HG02973 (cell line): Measurements from ENCODE around the gene CANT1.
A peak's percentile ranks its signal among the peaks of the same experiment; 100 is the strongest.

Experiments
- ATAC-seq: cut with Tn5 transposase; IDR thresholded peaks from one replicate; pipeline ENCODE4 v1.9.1; 2021; ENCODE audit warnings: moderate library complexity; ENCODE audit not compliant: unreplicated experiment

Gene CANT1

DNA sequence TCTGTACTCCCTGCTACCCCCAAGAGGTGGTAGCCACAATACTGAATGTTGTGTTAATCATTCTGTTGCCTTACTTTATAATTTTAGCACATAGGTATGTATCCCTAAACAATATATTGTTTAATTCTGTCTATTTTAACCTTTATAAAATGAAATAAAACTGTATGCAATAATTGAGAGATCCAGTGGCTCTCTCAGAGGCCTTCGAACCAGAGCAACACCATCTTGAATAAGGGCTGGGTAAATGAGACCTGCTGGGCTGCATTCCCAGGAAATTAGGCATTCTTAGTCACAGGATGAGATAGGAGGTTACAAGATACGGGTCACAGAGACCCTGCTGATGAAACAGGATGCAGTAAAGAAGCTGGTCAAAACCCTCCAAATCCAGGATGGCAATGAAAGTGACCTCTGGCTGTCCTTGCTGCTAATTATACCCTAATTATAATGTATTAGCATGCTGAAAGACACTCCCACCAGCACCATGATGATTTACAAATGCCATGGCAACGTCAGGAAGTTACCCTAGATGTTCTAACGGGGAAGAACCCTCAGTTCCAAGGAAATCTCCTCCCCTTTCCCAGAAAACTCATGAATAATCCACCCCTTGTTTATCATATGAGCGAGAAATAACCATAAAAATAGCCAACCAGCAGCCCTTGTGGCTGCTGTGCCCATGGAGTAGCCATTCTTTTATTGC, 2.0 kb upstream of the CANT1 start:
- ATAC-seq: no peak

DNA sequence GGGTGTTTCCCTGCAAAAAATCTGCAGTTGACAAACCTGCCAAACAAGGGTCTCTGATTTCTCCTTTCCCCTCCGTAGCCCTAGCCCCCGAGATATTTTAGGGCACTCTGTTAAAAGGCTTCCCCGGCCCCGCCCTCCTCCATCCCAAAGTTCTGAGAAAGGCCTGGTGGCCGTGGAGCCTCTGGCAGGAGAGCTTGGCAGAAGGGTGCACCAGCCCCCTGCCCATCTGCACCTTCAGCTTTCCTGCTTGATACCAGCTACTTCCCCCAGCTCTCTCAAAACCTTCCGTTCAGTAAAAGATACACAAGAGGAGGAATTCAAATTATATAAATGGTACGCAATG, 711 bp upstream of the CANT1 start:
- no peak for ATAC-seq

DNA sequence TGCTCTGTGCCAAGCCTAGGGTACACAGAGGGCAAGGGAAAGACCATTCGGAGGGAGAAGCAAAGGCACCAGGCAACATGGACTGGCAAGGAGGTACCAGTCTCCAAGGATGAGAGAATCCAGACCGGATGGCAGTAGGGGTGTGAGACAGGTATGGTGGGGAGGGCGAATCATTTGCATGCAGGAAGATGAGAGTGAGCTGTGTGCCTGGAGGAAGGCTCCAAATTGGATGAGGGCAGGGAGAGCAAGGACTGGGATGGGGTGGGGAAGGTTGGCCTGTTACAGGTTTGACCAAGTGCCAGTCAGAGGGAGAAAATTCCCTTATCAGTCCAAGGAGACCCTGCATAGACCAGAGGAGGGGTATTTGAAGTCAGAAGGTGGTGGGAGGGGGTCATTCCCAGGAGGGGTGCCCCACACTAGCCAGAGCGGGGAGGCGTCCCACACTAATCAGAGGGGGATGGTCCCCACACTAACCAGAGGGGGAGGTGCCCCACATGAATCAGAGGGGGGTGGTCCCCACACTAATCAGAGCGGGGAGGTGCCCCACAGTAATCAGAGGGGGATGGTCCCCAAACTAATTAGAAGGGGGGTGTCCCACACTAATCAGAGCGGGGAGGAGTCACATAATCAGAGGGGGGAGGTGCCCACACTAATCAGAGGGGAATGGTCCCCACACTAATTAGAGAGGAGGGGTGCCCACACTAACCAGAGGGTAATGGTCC, 737 bp downstream of the CANT1 start:
- peak; percentile 10 for ATAC-seq

DNA sequence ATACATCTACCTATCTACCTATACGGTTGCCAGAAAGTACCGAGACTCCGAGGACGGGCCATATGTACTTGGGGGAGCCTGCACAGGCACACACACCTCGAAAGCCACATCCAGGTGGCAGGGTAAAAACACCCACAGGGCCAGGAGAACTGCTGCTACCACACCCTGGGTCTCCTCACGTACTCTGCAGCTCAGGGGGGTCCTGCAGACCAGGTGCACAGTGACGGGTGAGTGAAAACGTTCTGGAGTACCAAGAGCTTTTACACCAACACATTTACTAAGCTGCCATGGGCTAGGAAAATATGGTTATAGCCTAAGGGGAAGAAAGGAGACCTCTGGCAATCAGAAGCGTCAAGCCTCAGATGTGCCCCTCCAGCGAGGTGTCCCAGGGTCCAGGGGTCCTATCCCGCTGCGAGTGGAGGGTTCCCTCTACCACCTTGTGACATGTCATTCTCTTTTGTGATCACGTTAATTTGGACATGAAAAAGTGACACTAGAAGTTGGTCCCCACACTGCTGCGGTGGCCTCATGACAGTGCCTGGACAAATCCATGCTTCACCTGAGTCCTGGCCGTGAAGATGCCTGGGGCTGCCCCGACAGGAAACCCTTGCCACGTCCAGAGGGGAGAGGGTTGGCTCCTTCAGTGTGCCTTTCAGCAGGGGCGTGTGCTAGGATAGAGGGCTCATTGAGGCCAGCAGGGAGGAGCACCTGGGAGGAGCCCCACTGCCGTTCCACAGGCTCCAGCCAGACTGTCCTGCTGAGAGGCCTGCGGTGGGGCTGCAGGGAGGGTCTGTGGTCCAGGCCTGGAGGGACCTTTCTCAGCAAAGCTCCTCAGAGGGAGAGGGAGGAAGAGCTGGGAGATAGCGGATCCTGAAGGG, 1.8 kb downstream of the CANT1 start:
- ATAC-seq: no peak

DNA sequence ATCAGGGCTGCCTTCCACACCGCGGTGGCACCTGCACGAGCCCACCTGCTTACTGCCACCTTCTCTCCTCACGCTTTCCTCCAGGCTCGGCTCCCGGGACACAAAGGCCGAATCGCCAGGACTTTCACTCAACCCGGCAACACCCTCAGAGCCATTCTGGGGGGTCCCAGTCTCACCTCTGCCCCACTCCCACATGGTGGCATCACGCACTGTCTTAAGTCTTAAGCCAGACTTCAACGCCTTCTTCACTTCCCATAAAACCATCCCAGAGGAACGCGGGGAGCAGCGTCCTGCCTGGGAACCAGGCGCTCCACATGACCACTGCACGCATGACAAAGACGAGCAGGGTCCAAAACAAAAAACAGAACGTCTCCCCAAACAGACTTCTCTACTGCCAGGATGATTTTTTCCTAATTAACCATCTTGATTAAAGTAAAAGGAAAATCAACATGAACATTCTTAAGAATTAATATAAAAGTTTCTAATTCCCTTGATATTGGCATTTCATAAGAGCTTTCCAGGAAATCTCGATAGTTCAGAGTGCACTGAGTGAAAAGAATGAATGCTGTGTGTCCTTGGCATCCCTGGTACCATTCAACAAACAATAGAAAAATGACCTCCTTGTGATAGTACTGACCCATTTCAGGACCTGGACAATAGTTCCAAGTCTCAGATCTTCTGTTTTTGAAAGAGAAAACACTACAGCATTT, 2.6 kb downstream of the CANT1 start:
- no peak for ATAC-seq

DNA sequence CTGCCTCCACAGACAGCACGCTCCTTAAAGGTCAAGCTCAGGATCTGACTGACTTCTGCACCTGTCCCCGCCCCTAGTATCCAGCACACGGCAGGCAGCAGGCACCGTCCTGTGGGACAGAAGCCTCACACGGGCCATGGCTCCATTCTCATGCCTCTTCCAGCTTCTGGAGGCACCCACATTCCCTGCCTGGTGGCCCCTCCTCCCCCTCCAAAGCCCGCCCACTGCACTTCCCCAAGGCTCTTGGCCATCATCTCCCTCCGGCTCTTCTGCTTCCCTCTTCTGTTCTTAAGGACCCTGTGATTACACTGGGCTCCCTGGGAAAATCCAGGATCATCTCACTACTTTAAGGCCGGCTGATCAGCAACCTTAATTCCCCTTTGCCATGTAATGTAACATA, 3.5 kb downstream of the CANT1 start:
- no peak for ATAC-seq

DNA sequence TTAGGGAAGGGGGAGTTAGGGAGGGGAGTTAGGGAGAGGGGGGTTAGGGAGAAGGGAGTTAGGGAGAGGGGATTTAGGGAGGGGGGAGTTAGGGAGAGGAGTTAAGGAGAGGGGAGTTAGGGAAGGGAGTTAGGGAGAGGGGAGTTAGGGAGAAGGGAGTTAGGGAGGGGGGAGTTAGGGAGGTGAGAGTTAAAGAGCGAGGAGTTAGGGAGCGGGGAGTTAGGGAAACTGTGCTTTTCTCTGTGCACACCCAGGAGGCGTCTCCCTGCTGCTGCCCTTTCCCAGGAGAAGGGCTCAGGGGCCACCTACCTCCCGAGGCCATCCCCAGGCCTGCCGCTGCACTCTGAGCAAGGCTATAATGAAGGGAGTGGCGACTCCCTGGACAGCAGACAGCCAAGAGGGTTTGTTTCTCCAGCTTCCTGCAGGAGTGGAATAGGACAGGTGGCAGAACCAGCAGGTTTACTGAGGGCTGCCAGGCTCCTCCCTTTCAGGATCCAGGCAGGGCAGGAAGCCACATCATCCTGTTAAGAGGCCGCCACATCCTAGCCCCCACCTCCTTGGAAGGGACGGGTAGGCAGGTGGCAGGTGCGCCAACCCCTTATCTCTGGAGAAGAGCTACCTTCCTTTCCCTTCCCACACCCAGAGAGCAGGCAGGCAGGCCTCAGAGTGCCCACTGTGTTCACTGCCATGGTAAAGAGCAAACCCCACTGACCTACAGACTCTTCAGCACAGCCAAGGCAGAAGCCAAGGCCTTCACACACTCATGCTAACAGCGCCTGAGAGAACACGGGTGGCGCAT, 4.3 kb downstream of the CANT1 start:
- ATAC-seq: no peak

DNA sequence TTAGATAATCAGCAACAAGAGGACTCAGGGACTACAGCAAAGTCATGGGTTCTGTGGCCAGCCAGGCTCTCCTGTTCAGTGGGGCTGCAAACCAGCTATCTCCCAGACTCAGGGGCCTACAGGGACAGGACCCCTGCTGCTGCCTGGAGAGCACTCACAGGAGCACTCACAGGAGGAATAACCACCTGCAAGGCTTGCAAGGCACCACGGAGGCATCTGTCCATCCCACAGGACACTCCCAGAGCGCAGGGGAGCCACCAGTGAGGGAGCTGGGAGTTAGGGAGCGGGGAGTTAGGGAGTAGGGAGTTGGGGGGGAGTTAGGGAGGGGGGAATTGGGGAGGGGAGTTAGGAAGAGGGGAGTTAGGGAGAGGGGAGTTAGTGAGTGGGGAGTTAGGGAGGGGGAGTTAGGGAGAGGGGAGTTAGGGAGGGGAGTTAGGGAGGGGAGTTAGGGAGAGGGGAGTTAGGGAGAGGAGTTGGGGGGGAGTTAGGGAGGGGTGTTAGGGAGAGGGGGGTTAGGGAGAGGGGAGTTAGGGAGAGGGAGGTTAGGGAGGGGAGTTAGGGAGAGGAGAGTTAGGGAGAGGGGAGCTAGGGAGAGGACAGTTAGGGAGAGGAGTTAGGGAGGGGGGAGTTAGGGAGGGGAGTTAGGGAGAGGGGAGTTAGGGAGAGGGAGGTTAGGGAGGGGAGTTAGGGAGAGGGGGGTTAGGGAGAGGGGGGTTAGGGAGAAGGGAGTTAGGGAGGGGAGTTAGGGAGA, 5.7 kb downstream of the CANT1 start:
- no peak for ATAC-seq

DNA sequence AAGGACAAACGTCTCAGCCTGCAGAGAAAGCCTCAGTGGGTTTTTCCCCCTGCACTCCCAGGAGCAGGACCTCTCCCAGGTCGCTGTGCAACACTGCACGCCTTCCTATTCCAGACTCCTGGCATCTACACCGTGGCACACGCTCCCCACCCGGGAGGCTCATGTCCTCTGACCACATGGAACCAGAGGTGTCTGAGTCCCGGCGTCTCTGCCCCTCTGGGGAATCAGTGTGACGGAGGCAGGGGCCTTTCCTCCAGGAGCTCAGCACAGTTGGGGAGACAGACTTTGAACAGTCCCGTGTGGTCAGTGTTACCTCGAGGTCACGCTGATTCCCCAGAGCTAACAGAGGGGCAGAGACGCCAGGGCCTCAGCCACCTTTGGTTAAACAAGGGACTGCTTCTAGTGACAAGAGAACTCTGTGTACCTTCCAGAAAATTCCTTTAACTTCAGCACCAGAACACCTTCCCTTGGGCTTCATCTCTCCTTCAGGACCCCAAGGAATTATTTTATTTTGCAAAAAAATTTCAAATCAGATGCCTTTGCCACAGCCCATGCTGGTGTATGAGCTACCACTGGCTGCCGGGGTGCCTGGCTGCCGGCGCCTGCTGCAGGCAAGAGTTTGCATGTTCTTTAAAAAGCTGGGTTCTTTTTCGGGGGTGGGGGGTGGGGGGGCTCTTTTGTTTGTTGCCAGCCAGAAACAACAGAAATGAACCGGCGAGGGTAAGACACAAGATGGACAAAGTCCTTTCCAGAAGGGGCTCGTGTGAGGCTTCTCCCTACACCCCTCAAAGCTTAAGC, 6.6 kb downstream of the CANT1 start:
- ATAC-seq: no peak

DNA sequence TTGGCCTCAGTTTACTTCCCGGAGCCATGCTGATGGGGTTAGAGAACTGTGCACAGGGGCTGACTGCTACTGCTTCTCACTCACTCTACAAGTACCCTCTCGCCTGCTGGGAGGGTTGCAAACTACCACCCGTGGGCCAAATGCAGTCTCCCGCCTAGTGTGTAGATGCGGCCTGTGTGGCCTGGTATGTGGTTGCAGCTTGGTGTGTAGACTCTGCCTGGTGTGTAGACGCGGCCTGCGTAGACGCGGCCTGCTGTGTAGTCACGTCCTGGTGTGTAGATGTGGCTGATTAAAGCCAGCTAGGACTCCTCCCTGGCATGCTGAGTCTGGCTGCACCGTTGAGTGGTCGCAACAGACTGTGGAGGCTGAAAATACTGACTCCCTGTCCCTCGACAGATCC, 7.3 kb downstream of the CANT1 start:
- ATAC-seq: no peak

DNA sequence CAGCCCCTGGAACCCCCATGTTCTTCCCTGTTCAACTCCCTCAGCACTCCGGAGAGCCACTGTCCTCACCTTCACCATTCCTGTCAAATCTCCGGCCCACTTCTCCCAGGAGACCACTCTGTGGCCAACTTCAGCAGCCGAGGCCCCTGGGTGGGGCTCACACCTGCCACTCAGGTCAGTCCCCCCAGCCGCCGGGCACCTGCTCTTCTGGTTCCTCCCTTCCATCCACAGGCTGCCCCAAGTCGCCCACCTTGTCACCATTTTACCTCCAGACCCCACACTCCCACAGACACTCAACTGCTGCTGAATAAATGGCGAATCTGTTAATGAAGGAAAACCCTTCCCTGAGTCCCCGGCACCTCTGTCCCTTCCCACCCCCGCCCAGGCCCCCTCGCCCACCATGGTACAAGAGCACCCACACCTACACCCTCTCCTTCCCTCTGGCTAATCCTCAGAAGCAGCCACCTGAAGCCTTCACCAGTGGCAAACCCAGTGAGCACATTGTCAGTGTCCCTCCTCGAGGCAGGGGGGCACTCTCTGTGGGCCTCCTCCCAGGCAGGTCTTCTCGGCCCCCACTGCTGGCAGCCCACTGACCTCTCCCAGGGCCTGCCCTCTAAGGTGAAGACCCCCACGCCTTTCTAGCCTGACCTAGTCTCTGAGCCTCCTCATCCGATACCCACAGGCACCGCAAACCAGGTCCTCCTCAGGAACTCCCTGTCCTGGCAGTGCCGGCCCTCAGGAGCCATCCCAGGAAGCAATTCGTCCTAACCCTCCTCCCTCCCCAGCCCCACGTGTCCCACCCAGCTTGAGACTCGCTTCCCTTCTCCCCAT, 8.2 kb downstream of the CANT1 start:
- ATAC-seq: no peak

DNA sequence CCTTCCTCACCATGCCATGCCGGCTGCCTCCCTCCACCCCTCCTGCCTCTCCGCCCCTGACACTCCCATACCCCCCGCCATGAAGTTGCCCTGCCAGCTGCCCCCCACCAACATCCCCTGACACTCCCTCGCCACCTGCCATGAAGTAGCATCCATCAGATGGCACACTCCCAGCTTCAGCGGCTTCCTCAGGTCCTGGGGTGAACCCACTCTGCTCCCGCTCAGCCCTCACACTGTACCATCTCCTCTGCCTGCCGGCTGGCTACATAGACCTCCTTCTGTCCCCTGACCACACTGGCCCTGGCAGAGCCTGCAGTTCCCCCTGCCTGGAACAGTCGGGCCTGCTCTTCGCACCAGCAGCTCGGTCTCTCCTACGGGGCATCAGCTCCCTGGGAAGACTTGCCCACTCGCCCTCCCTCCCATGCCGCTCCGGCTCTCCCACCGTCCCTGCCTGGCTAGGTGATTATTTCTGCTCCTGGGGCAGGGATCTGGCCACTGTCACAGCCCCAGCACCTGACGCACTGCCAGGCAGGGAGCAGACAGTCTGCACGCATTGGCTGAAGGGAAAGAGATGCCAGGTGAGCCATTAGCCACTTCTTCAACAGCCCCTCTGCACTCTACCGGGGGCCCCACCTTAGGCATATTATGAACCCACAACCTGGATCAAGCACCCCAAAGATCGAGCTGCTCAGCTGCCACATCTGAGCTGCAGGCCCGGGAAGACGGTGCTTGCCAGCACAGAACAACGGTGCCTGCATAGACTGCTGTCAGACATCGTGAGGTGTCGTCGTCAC, 9.0 kb downstream of the CANT1 start:
- ATAC-seq: no peak

DNA sequence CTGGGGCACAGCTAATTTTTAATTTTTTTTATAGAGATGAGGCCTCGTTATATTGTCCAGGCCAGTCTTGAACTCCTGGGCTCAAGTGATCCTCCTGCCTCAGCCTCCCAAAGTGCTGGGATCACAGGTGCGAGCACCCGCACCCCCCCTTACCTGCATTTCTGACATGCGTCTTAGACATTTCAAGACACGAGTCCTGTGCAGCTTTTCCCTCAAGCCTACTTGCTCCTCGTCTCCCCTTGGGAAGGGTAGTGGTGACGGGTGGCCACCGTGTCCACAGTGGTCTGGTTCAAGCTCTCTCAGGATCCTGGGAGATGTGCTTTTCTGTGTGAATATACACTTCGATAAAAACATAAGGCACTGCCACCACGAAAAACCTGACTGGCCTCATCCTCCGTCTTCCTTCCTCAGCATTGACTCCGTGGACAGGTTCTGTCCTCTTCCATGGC, 9.6 kb downstream of the CANT1 start:
- ATAC-seq: no peak

DNA sequence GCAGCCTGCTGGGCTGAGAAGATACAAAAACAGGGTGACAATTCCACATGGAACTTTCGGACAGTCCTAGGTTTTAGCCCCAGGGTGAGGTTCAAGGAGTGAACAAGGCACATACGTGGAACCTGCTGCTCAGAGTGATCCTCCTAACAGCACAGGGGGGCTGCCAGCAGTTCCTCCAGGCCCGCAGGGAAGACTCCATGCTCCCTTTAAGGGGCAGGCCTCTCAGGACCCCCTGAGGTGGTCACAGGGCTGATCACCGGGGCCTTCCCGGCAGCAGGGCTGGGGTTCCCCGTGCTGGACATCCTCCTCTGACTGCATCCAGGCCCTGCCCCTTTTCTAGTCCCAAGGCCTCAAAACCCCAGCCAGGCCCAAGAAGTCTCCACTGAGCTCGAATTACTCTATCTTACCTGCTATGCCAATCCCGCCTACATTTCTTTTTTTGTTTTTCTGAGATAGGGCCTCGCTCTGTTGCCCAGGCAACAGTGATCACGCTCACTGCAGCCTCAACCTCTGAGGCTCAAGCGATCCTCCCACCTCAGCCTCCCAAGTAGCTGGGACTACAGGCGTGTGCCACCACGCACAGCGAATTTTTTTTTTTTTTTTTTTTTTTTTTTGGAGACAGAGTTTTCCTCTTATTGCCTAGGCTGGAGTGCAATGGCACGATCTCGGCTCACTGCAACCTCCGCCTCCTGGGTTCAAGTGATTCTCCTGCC, 10.4 kb downstream of the CANT1 start:
- ATAC-seq: no peak

DNA sequence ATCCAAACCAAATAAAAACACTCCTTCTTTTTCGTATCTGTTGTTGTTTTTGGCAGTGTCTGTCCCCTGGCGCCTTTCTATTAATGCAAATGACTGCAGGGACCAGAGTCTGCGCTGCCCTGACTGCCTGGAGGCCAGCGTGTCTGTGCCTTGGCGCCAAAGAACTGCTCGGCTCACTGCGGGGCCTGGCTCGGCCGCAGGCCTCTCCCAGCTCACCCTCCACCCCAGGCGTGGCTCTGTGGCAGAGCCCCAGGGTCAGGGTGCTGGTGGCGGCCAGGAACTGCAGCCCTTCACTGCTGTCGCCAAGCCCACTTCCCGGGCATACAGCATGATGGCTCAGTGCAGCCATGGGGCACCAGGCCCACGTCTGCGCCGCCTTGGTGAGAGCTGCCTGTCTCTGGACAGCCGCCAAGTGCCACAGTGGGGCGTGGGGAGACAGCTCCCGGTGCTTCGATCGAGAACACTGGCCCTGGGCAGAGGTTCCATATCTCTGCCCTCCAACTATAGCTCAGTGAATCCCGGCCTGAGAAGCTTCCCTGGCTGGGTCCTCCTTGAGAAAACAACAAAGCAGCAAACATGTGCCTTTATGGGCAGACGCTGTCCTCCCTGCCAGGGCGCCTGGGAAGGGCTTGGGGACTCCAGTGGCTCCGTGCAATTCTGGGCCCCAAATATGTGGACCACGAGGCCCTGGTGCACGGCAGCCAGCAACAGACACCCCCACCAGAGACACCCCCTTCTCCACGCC, 11.1 kb downstream of the CANT1 start:
- ATAC-seq: no peak

DNA sequence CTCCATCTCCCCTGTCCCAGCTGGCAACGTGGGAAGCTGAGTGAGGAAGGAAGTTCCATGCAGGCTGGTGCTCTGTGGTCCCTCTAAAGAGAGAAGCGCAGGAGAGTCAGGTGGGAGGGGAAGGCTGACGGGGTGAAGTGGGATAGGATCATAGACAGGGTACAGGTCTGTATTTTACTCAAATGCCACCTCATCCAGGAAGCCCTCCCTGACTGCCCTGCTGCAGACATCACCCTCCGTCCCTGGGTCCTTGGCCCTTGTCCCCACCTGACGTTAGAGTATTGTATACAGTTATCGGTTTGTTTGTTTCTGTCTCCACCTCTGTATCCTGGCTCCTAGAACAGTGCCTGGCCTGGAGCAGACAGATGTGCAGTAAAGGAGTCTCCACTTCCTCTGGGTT, 11.7 kb downstream of the CANT1 start:
- ATAC-seq: no peak
